Liver (tissue), 3 donors: ENCODE results near the gene NEK6.

ENCODE experiments used
- CTCF ChIP-seq: fragments of 150-350 bp; IDR thresholded peaks from 2 replicates; pipeline ENCODE4 v1.5.1; 2017; ENCODE audit warnings: improper control_type of control experiment, low read depth, low read length; ENCODE audit not compliant: missing input control
- FOXA1 ChIP-seq: IDR thresholded peaks from 2 replicates; pipeline ENCODE4 v1.6.1; 2016; ENCODE audit warnings: antibody characterized with exemption
- GABPA ChIP-seq, 2 donors: IDR thresholded peaks in 1 of 2; conservative IDR thresholded peaks in 1 of 2; 2 replicates each; pipeline ENCODE4 v1.6.1; 2016; ENCODE audit warnings: antibody characterized with exemption in 2 of 2, mild to moderate bottlenecking in 1 of 2, moderate library complexity in 1 of 2
- JUND ChIP-seq, 2 donors: IDR thresholded peaks; 2 replicates each; pipeline ENCODE4 v1.6.1; 2016; ENCODE audit warnings: antibody characterized with exemption in 2 of 2
- RAD21 ChIP-seq, 2 donors: IDR thresholded peaks; 2 replicates each; pipeline ENCODE4 v1.6.1; 2016; ENCODE audit warnings: antibody characterized with exemption in 2 of 2, mild to moderate bottlenecking in 2 of 2
- TAF1 ChIP-seq: conservative IDR thresholded peaks from 2 replicates; pipeline ENCODE4 v1.6.1; 2016; ENCODE audit warnings: antibody characterized with exemption, mild to moderate bottlenecking
- ZBTB33 ChIP-seq: IDR thresholded peaks from 2 replicates; pipeline ENCODE4 v1.6.1; 2016; ENCODE audit warnings: antibody characterized with exemption
- TF ChIP-seq, protein P1 (sequence below): IDR thresholded peaks from 2 replicates; pipeline ENCODE4 v1.6.1; 2016; ENCODE audit warnings: antibody characterized with exemption
- TF ChIP-seq, protein P2 (sequence below): IDR thresholded peaks from 2 replicates; pipeline ENCODE4 v1.6.1; 2016; ENCODE audit warnings: antibody characterized with exemption, mild to moderate bottlenecking
- donor health status: healthy.
- donor health status: healthy.

DNA sequence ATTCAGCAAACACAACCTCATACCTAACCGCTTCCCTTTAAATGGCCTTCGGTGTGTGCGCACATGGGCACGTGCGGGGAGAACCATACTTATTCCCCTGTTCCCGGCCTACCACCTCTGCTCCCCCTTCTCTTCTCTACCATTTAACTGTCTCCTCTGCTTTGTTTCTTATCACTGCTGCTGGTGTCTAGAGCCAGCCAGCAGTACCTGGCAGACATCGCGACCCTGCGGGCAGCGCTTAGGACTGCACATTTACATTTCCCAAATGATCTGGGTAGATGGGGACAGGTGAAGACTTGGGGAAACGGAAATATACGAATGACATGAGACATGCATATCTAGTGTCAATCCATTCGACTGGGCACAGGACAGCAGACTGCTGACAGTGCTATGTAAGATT is 100.9 kb downstream of the NEK6 start:
- TF ChIP-seq CTCF (no peak), FOXA1 (no peak), TAF1 (no peak), GABPA (IDR thresholded peaks at IDR 0.05 in 1 of 2, conservative IDR thresholded peaks at IDR 0.05 in 1 of 2) (no peak), ZBTB33 (no peak), RAD21 (IDR thresholded peaks at IDR 0.05) (no peak), JUND (IDR thresholded peaks at IDR 0.05) (no peak)
- TF ChIP-seq, protein P1, sequence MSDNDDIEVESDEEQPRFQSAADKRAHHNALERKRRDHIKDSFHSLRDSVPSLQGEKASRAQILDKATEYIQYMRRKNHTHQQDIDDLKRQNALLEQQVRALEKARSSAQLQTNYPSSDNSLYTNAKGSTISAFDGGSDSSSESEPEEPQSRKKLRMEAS = no peak
- TF ChIP-seq, protein P2, sequence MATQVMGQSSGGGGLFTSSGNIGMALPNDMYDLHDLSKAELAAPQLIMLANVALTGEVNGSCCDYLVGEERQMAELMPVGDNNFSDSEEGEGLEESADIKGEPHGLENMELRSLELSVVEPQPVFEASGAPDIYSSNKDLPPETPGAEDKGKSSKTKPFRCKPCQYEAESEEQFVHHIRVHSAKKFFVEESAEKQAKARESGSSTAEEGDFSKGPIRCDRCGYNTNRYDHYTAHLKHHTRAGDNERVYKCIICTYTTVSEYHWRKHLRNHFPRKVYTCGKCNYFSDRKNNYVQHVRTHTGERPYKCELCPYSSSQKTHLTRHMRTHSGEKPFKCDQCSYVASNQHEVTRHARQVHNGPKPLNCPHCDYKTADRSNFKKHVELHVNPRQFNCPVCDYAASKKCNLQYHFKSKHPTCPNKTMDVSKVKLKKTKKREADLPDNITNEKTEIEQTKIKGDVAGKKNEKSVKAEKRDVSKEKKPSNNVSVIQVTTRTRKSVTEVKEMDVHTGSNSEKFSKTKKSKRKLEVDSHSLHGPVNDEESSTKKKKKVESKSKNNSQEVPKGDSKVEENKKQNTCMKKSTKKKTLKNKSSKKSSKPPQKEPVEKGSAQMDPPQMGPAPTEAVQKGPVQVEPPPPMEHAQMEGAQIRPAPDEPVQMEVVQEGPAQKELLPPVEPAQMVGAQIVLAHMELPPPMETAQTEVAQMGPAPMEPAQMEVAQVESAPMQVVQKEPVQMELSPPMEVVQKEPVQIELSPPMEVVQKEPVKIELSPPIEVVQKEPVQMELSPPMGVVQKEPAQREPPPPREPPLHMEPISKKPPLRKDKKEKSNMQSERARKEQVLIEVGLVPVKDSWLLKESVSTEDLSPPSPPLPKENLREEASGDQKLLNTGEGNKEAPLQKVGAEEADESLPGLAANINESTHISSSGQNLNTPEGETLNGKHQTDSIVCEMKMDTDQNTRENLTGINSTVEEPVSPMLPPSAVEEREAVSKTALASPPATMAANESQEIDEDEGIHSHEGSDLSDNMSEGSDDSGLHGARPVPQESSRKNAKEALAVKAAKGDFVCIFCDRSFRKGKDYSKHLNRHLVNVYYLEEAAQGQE = no peak
